Adrenal gland (tissue), 12 donors: ENCODE measurements around the gene HMGB4. TPM values are rescaled to one million over a fixed set of nuclear protein-coding genes. Genes with fewer than 3 reads are reported as not detected.
A peak's percentile ranks its signal among the peaks of the same experiment; 100 is the strongest.

ENCODE experiments used
- DNase-seq, 7 donors: peaks; one replicate each; pipeline ENCODE4 v3.0.0-alpha.2; 2019 to 2020
- H3K27ac ChIP-seq, 5 donors: fragments of 200-600 bp; sonication (generic) in 4 of 5; 1 replicate in 3 of 5; 2 replicates in 2 of 5; pipeline versions ENCODE4 v1.5.1 to v1.8.0; 2016 to 2020; ENCODE audit warnings: mild to moderate bottlenecking in 1 of 5
- H3K27me3 ChIP-seq: fragments of 200-600 bp; 2 replicates; pipeline ENCODE4 v1.8.0; 2021
- H3K36me3 ChIP-seq, 2 donors: fragments of 200-600 bp; replicated peaks in 1 of 2; 1 replicate in 1 of 2; 2 replicates in 1 of 2; pipeline versions ENCODE4 v1.5.1 to v1.8.0; 2018 to 2022
- H3K4me1 ChIP-seq, 2 donors: fragments of 200-600 bp; replicated peaks in 1 of 2; 1 replicate in 1 of 2; 2 replicates in 1 of 2; pipeline versions ENCODE4 v1.5.1 to v1.8.0; 2018 to 2021
- H3K4me3 ChIP-seq, 4 donors: fragments of 200-600 bp; sonication (generic) in 3 of 4; one replicate each; pipeline ENCODE4 v1.5.1; 2016 to 2018
- H3K9me3 ChIP-seq, 3 donors: fragments of 200-600 bp; sonication (generic) in 1 of 3; replicated peaks in 1 of 3; 1 replicate in 2 of 3; 2 replicates in 1 of 3; pipeline versions ENCODE4 v1.5.1 to v1.8.0; 2016 to 2021
- CTCF ChIP-seq, 6 experiments: fragments of 450-650 bp in 4 of 6; fragments of 200-600 bp in 2 of 6; sonication (generic) in 1 of 6; IDR thresholded peaks; 1 replicate in 5 of 6; 2 replicates in 1 of 6; pipeline versions ENCODE4 v1.5.1 to v1.8.0; 2016 to 2021; ENCODE audit warnings: antibody characterized with exemption in 6 of 6, mild to moderate bottlenecking in 2 of 6, moderate library complexity in 1 of 6
- POLR2A ChIP-seq, 2 donors: fragments of 450-650 bp; IDR thresholded peaks; one replicate each; pipeline ENCODE4 v1.6.1; 2017; ENCODE audit warnings: antibody characterized with exemption in 2 of 2, mild to moderate bottlenecking in 2 of 2, moderate library complexity in 1 of 2
- WGBS, 4 donors: extraction: QIAGEN DNeasy Blood & Tissue Kit in 2 of 4; methylation state at CpG; one replicate each; pipeline versions ENCODE4 v1.1.5 to v1.1.7; 2013 to 2017; 5-methylcytosine and 5-hydroxymethylcytosine counted together
- intact Hi-C, 2 donors: fragments of 100-400 bp; cut with DNase I; formaldehyde crosslinking; loops; one replicate each; pipeline versions ENCODE4 v1.14.1 to v1.15.0; 2022 to 2023
- polyA plus RNA-seq, 3 donors: library from polyadenylated mRNA; stranded (reverse); fragments of 200-250 nt in 2 of 3; fragments of 350-450 nt in 1 of 3; fragmentation: Illumina TruSeq in 1 of 3; extraction: RNeasy Lipid Tissue Mini Kit (QIAGEN cat#74804) in 1 of 3; gene quantifications; one replicate each; pipeline ENCODE4 v1.2.3, GENCODE V29; 2013 to 2014
- total RNA-seq, 9 donors: library from RNA; depleted of rRNA in 4 of 9; stranded (reverse); fragments of >200 nt in 4 of 9; fragments of 120-200 nt in 1 of 9; fragmentation: NEBNext Ultra II Directional in 1 of 9; extraction: Animal tissue kit (Norgen Biotek cat#: 25700) in 1 of 9; gene quantifications; one replicate each; pipeline versions ENCODE4 v1.1.0 to v1.2.4, GENCODE V29; 2013 to 2023
- donor health status: healthy with polysubstance abuse.
- donor health status: Bipolar disorder and iron deficiency.
- donor health status: DM: yes; HTN: yes; CAD: no.
- donor health status: DM: no; HTN: no; CAD: no.
- donor health status: DM: no; HTN: no; CAD: no.
- donor health status: DM: yes; HTN: yes; CAD: no.

Gene HMGB4
- total and polyA plus RNA-seq, 12 donors, result not detected

GRCh38 chr1:33899746-33900145, 35.9 kb downstream of the HMGB4 start:
- TF ChIP-seq CTCF (IDR thresholded peaks at IDR 0.05) (no peak), POLR2A (IDR thresholded peaks at IDR 0.05) (no peak)
- no peak for DNase-seq
- WGBS, 4 donors, result 17 to 67% (median 57%) methylated on average over 1 to 3 of the region's 3 CpGs
- H3K4me3 ChIP-seq, result no peak overlapping the region
- intact Hi-C loops, result no loop called here
- no peaks in the 10 kb centered on the region for H3K27me3 ChIP-seq
- no peak overlapping the region for H3K27ac ChIP-seq
- H3K9me3 ChIP-seq, result no peaks in the 10 kb centered on the region
- no peaks in the 10 kb centered on the region for H3K36me3 ChIP-seq
- peaks cover 10 to 20% of the 10 kb centered on the region in 2 donors for H3K4me1 ChIP-seq

- Histone ChIP-seq H3K9me3 (no peaks in the 10 kb centered on the region), H3K4me3 (no peak overlapping the region), H3K27me3 (no peaks in the 10 kb centered on the region), H3K27ac (no peak overlapping the region), H3K36me3 (no peaks in the 10 kb centered on the region), H3K4me1 (peaks cover 10 to 20% of the 10 kb centered on the region in 2 donors)
- DNase-seq, result no peak
- intact Hi-C loops, result no loop called here
- 70 to 79% (median 74%) methylated on average over 6 of the region's 6 CpGs for WGBS, 4 donors
- TF ChIP-seq CTCF (IDR thresholded peaks at IDR 0.05) (no peak), POLR2A (IDR thresholded peaks at IDR 0.05) (no peak)
These were observed 38.8 kb downstream of the HMGB4 start for GRCh38 chr1:33902486-33903209.

- Histone ChIP-seq H3K4me3 (no peak overlapping the region), H3K27ac (no peak overlapping the region), H3K9me3 (no peaks in the 10 kb centered on the region), H3K36me3 (no peaks in the 10 kb centered on the region), H3K4me1 (peaks cover 10 to 20% of the 10 kb centered on the region in 2 donors), H3K27me3 (no peaks in the 10 kb centered on the region)
- peak in 2 of 7 donors; percentile 33 to 42 for DNase-seq
- TF ChIP-seq CTCF (IDR thresholded peaks at IDR 0.05) (no peak), POLR2A (IDR thresholded peaks at IDR 0.05) (no peak)
- 7 to 24% (median 13%) methylated on average over 2 of the region's 2 CpGs for WGBS, 4 donors
- intact Hi-C loops, result no loop called here
These were observed 39.3 kb downstream of the HMGB4 start for GRCh38 chr1:33903210-33903589.

- H3K36me3 ChIP-seq, result no peaks in the 10 kb centered on the region
- no peak overlapping the region for H3K27ac ChIP-seq
- H3K27me3 ChIP-seq, result no peaks in the 10 kb centered on the region
- no peaks in the 10 kb centered on the region for H3K9me3 ChIP-seq
- H3K4me3 ChIP-seq, result no peak overlapping the region
- TF ChIP-seq CTCF (IDR thresholded peaks at IDR 0.05) (no peak), POLR2A (IDR thresholded peaks at IDR 0.05) (no peak)
- H3K4me1 ChIP-seq, result peaks cover 0 to 11% of the 10 kb centered on the region in 2 donors
- DNase-seq, result peak in 1 of 7 donors; percentile 30
- intact Hi-C loops, result no loop called here
- 49 to 58% (median 55%) methylated on average over 3 of the region's 3 CpGs for WGBS, 4 donors
These were observed 41.4 kb downstream of the HMGB4 start for GRCh38 chr1:33905241-33905640.
